Ascending aorta (tissue), 2 donors: ENCODE measurements around the gene MAP7. TPM values are rescaled to one million over a fixed set of nuclear protein-coding genes. Genes with fewer than 3 reads are reported as not detected.

Source experiments
- DNase-seq, 2 donors: peaks; one replicate each; pipeline ENCODE4 v3.0.0-alpha.2; 2019; ENCODE audit warnings: low spot score in 2 of 2
- H3K27ac ChIP-seq, 2 donors: fragments of 200-600 bp; sonication (generic); one replicate each; pipeline ENCODE4 v1.5.1; 2016 to 2017; ENCODE audit warnings: mild to moderate bottlenecking in 1 of 2
- H3K27me3 ChIP-seq: fragments of 200-600 bp; sonication (generic); one replicate; pipeline ENCODE4 v1.5.1; 2017
- H3K36me3 ChIP-seq, 2 donors: fragments of 200-600 bp; sonication (generic); one replicate each; pipeline ENCODE4 v1.5.1; 2016
- H3K4me1 ChIP-seq, 2 donors: fragments of 200-600 bp; sonication (generic); one replicate each; pipeline ENCODE4 v1.5.1; 2016 to 2017; ENCODE audit warnings: mild to moderate bottlenecking in 1 of 2
- H3K4me3 ChIP-seq, 2 donors: fragments of 200-600 bp; sonication (generic); one replicate each; pipeline ENCODE4 v1.5.1; 2016 to 2017; ENCODE audit warnings: mild to moderate bottlenecking in 1 of 2
- H3K9me3 ChIP-seq, 2 donors: fragments of 200-600 bp; sonication (generic); one replicate each; pipeline ENCODE4 v1.5.1; 2016
- intact Hi-C: fragments of 100-400 bp; cut with DNase I; formaldehyde crosslinking; loops from one replicate; pipeline ENCODE4 v1.15.1; 2023
- total RNA-seq: library from RNA; depleted of rRNA; stranded (reverse); fragments of >200 nt; gene quantifications from one replicate; pipeline ENCODE4 v1.1.0, GENCODE V29; 2016
- TF ChIP-seq, protein P1 (sequence below), 3 experiments: fragments of 200-600 bp in 2 of 3; fragments of 450-650 bp in 1 of 3; sonication (generic) in 2 of 3; IDR thresholded peaks; one replicate each; pipeline ENCODE4 v1.5.1; 2016 to 2019; ENCODE audit warnings: antibody characterized with exemption in 3 of 3, mild to moderate bottlenecking in 1 of 3, moderate library complexity in 1 of 3

Gene MAP7
- total RNA-seq, 1 donor from 2014 or later, result not detected

- DNase-seq, result no peak
- TF ChIP-seq, protein P1, sequence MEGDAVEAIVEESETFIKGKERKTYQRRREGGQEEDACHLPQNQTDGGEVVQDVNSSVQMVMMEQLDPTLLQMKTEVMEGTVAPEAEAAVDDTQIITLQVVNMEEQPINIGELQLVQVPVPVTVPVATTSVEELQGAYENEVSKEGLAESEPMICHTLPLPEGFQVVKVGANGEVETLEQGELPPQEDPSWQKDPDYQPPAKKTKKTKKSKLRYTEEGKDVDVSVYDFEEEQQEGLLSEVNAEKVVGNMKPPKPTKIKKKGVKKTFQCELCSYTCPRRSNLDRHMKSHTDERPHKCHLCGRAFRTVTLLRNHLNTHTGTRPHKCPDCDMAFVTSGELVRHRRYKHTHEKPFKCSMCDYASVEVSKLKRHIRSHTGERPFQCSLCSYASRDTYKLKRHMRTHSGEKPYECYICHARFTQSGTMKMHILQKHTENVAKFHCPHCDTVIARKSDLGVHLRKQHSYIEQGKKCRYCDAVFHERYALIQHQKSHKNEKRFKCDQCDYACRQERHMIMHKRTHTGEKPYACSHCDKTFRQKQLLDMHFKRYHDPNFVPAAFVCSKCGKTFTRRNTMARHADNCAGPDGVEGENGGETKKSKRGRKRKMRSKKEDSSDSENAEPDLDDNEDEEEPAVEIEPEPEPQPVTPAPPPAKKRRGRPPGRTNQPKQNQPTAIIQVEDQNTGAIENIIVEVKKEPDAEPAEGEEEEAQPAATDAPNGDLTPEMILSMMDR (IDR thresholded peaks at IDR 0.05), result no peak
- Histone ChIP-seq H3K4me3 (no peak overlapping the region), H3K27ac (no peak overlapping the region), H3K4me1 (no peaks in the 10 kb centered on the region), H3K9me3 (no peaks in the 10 kb centered on the region), H3K27me3 (no peaks in the 10 kb centered on the region), H3K36me3 (no peaks in the 10 kb centered on the region)
- intact Hi-C loops, result no loop called here
Observed at GRCh38 chr6:136350914-136351313, 199.3 kb downstream of the MAP7 start.

DNA sequence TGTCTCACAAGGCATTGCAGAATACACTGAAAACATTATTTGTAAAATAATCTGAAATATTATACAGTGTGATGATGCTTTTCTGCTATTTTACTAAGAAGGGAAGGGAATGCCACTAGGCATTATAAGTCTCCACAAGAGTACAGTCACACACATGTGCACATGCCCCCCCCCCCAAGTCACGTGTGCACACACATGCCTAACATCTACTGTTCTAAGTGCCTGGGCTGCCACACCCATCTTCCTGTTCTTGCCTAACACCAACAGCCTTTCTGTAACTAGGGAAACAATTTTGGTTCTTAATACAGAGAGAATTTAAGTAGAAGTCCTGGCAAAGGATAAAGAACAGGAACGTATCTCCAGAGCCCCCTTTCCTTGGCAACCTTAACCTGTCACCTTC, 202.4 kb downstream of the MAP7 start:
- no peak for DNase-seq
- Histone ChIP-seq H3K4me3 (no peak overlapping the region), H3K27me3 (no peaks in the 10 kb centered on the region), H3K36me3 (no peaks in the 10 kb centered on the region), H3K4me1 (no peaks in the 10 kb centered on the region), H3K27ac (no peak overlapping the region), H3K9me3 (no peaks in the 10 kb centered on the region)
- TF ChIP-seq, protein P1 (IDR thresholded peaks at IDR 0.05), result no peak
- intact Hi-C loops, result no loop called here

- TF ChIP-seq, protein P1 (IDR thresholded peaks at IDR 0.05), result no peak
- intact Hi-C loops, result no loop called here
- DNase-seq, result no peak
- H3K27ac ChIP-seq, result no peak overlapping the region
- H3K4me1 ChIP-seq, result no peaks in the 10 kb centered on the region
- no peaks in the 10 kb centered on the region for H3K36me3 ChIP-seq
- H3K4me3 ChIP-seq, result no peak overlapping the region
- no peaks in the 10 kb centered on the region for H3K9me3 ChIP-seq
- no peaks in the 10 kb centered on the region for H3K27me3 ChIP-seq
Observed at GRCh38 chr6:136345145-136345544, 205.1 kb downstream of the MAP7 start.

GRCh38 chr6:136344420-136344819, 205.8 kb downstream of the MAP7 start:
- intact Hi-C loops, result no loop called here
- Histone ChIP-seq H3K4me1 (no peaks in the 10 kb centered on the region), H3K27ac (no peak overlapping the region), H3K9me3 (no peaks in the 10 kb centered on the region), H3K36me3 (no peaks in the 10 kb centered on the region), H3K27me3 (no peaks in the 10 kb centered on the region), H3K4me3 (no peak overlapping the region)
- no peak for DNase-seq
- TF ChIP-seq, protein P1 (IDR thresholded peaks at IDR 0.05), result no peak

DNA sequence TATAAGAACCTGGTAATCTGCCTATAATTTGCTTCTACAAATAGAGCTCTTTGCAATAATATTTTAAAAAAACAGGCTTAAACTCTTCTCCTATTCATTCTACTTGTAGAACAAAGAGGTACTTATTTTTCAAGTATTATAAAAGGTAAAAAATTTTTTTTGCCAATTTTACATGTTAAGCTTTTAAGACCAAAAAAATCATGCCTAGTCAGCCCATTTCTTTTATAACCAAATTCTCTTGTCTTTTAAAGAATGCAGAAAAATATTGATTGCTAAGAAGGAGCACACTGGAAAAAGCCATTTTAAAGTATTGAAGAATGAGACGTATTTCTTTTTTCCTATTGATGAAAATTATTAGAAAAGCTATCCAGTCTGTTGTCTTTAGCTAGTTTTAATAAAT, 206.5 kb downstream of the MAP7 start:
- no peak overlapping the region for H3K4me3 ChIP-seq
- no peak for DNase-seq
- intact Hi-C loops, result no loop called here
- no peak overlapping the region for H3K27ac ChIP-seq
- TF ChIP-seq, protein P1 (IDR thresholded peaks at IDR 0.05), result no peak
- no peaks in the 10 kb centered on the region for H3K36me3 ChIP-seq
- no peaks in the 10 kb centered on the region for H3K9me3 ChIP-seq
- H3K4me1 ChIP-seq, result no peaks in the 10 kb centered on the region
- no peaks in the 10 kb centered on the region for H3K27me3 ChIP-seq

- Histone ChIP-seq H3K9me3 (no peaks in the 10 kb centered on the region), H3K4me1 (no peaks in the 10 kb centered on the region), H3K27ac (no peak overlapping the region), H3K27me3 (no peaks in the 10 kb centered on the region), H3K4me3 (no peak overlapping the region), H3K36me3 (no peaks in the 10 kb centered on the region)
- TF ChIP-seq, protein P1 (IDR thresholded peaks at IDR 0.05), result no peak
- intact Hi-C loops, result no loop called here
- no peak for DNase-seq
Observed at GRCh38 chr6:136343275-136343674, 206.9 kb downstream of the MAP7 start.
